IMR-90 (cell line): Measurements from ENCODE around the gene LINGO1. TPM values are rescaled to one million over a fixed set of nuclear protein-coding genes. Genes with fewer than 3 reads are reported as not detected.

ENCODE experiments used
- ATAC-seq: fragments of 200-7000 bp; cut with Tn5 transposase; 2 replicates; pipeline ENCODE4 v1.9.1; 2020; ENCODE audit warnings: low read depth, mild to moderate bottlenecking, moderate library complexity
- BruUV-seq: library from RNA; stranded (reverse); fragments of 400-500 nt; replicated peaks from 2 replicates; lab custom pipeline; 2021; lab: Mats Ljungman, UMichigan
- CTCF ChIA-PET: fragments of 300-600 bp; formaldehyde crosslinking; extraction: SDS; loops from one replicate; lab custom pipeline; 2021; ENCODE audit warnings: antibody characterized with exemption; lab: Yijun Ruan, JAX
- POLR2A ChIA-PET: fragments of 300-600 bp; sonication (Branson Sonifier 250); formaldehyde crosslinking; loops from one replicate; lab custom pipeline; 2022; ENCODE audit warnings: antibody characterized with exemption; ENCODE audit not compliant: unreplicated experiment; lab: Charles Lee
- DNase-seq: peaks from one replicate; pipeline ENCODE4 v3.0.0; 2013
- H2AFZ ChIP-seq: replicated peaks from 2 replicates; pipeline ENCODE3; 2013; ENCODE audit warnings: low read length, mild to moderate bottlenecking; ENCODE audit not compliant: poor library complexity
- H2AK5ac ChIP-seq: 2 replicates; pipeline ENCODE4 v1.6.1; 2013; ENCODE audit warnings: low read depth, low read length, inconsistent platforms
- H2AK9ac ChIP-seq: replicated peaks from 2 replicates; pipeline ENCODE3; 2013; ENCODE audit warnings: mild to moderate bottlenecking, low read depth, low read length, moderate library complexity; ENCODE audit not compliant: poor library complexity
- H2BK120ac ChIP-seq: 2 replicates; pipeline ENCODE4 v1.6.1; 2013; ENCODE audit warnings: low read depth, low read length, inconsistent platforms
- H2BK15ac ChIP-seq: 3 replicates; pipeline ENCODE4 v1.6.1; 2013; ENCODE audit warnings: low read depth, low read length, inconsistent platforms
- H2BK20ac ChIP-seq: 2 replicates; pipeline ENCODE4 v1.6.1; 2013; ENCODE audit warnings: low read depth, mild to moderate bottlenecking, inconsistent platforms, low read length, moderate library complexity
- H2BK5ac ChIP-seq: 2 replicates; pipeline ENCODE4 v1.6.1; 2013; ENCODE audit warnings: mild to moderate bottlenecking, low read depth, low read length, inconsistent platforms; ENCODE audit not compliant: poor library complexity, severe bottlenecking
- H3K14ac ChIP-seq: replicated peaks from 2 replicates; pipeline ENCODE4 v1.6.1; 2013; ENCODE audit warnings: low read depth, low read length, inconsistent platforms
- H3K18ac ChIP-seq: 2 replicates; pipeline ENCODE4 v1.6.1; 2013; ENCODE audit warnings: low read depth, low read length, control low read depth
- H3K23ac ChIP-seq: 2 replicates; pipeline ENCODE4 v1.6.1; 2013; ENCODE audit warnings: low read depth, low read length, inconsistent platforms
- H3K27ac ChIP-seq: 2 replicates; pipeline ENCODE4 v1.5.1; 2013; ENCODE audit warnings: mild to moderate bottlenecking, control low read depth, low read length; ENCODE audit not compliant: insufficient read depth
- H3K27me3 ChIP-seq: 2 replicates; pipeline ENCODE4 v1.6.1; 2013; ENCODE audit warnings: low read length; ENCODE audit not compliant: control insufficient read depth, insufficient read depth
- H3K36me3 ChIP-seq: 2 replicates; pipeline ENCODE4 v1.6.1; 2013; ENCODE audit warnings: low read length, mixed read lengths; ENCODE audit not compliant: control insufficient read depth, insufficient read depth
- H3K4ac ChIP-seq: 2 replicates; pipeline ENCODE4 v1.6.1; 2013; ENCODE audit warnings: low read depth, low read length, inconsistent platforms
- H3K4me1 ChIP-seq: 2 replicates; pipeline ENCODE4 v1.6.1; 2013; ENCODE audit warnings: low read length, mixed read lengths; ENCODE audit not compliant: control insufficient read depth, insufficient read depth
- H3K4me2 ChIP-seq: 2 replicates; pipeline ENCODE4 v1.6.1; 2013; ENCODE audit warnings: low read depth, mild to moderate bottlenecking, control low read depth, low read length, moderate library complexity
- H3K4me3 ChIP-seq: 2 replicates; pipeline ENCODE4 v1.5.1; 2013; ENCODE audit warnings: low read depth, mild to moderate bottlenecking, control low read depth, low read length, moderate library complexity; ENCODE audit not compliant: insufficient read depth
- H3K56ac ChIP-seq: 2 replicates; pipeline ENCODE4 v1.6.1; 2013; ENCODE audit warnings: low read length, inconsistent platforms; ENCODE audit not compliant: insufficient read depth; ENCODE audit errors: extremely low read depth
- H3K79me1 ChIP-seq, 2 experiments: 2 replicates each; pipeline ENCODE4 v1.6.1; 2013; ENCODE audit warnings: low read length in 2 of 2, inconsistent platforms in 1 of 2, low read depth in 1 of 2
- H3K9ac ChIP-seq: 2 replicates; pipeline ENCODE4 v1.6.1; 2013; ENCODE audit warnings: low read depth, low read length, control low read depth
- H3K9me1 ChIP-seq: 2 replicates; pipeline ENCODE4 v1.6.1; 2013; ENCODE audit warnings: low read length, inconsistent platforms; ENCODE audit not compliant: insufficient read depth
- H3K9me3 ChIP-seq: 2 replicates; pipeline ENCODE4 v1.6.1; 2013; ENCODE audit warnings: low read length; ENCODE audit not compliant: control insufficient read depth, insufficient read depth
- H4K20me1 ChIP-seq: 2 replicates; pipeline ENCODE4 v1.6.1; 2013; ENCODE audit warnings: low read length, inconsistent platforms; ENCODE audit not compliant: insufficient read depth
- H4K5ac ChIP-seq: 2 replicates; pipeline ENCODE4 v1.6.1; 2013; ENCODE audit warnings: mild to moderate bottlenecking, low read depth, low read length, control low read depth
- H4K8ac ChIP-seq, 2 experiments: 2 replicates each; pipeline ENCODE4 v1.6.1; 2013; ENCODE audit warnings: low read depth in 2 of 2, low read length in 2 of 2, control low read depth in 1 of 2, inconsistent platforms in 1 of 2
- H4K91ac ChIP-seq: 2 replicates; pipeline ENCODE4 v1.6.1; 2013; ENCODE audit warnings: low read depth, low read length, inconsistent platforms; ENCODE audit not compliant: insufficient read depth
- BHLHE40 ChIP-seq: fragments of 150-350 bp; IDR thresholded peaks from 2 replicates; pipeline ENCODE4 v1.6.1; 2016; ENCODE audit warnings: mild to moderate bottlenecking, low read depth, low read length
- CEBPB ChIP-seq: IDR thresholded peaks from 2 replicates; pipeline ENCODE4 v1.6.1; 2012; ENCODE audit warnings: low read depth, low read length, improper control_type of control experiment
- CHD1 ChIP-seq: IDR thresholded peaks from 2 replicates; pipeline ENCODE4 v1.6.1; 2012; ENCODE audit warnings: low read depth, low read length, improper control_type of control experiment
- MAFK ChIP-seq: IDR thresholded peaks from 2 replicates; pipeline ENCODE4 v1.6.1; 2012; ENCODE audit warnings: low read depth, low read length, improper control_type of control experiment
- MAZ ChIP-seq: IDR thresholded peaks from 2 replicates; pipeline ENCODE4 v1.6.1; 2012; ENCODE audit warnings: low read depth, mild to moderate bottlenecking, low read length, improper control_type of control experiment, moderate library complexity, borderline replicate concordance
- MXI1 ChIP-seq: IDR thresholded peaks from 2 replicates; pipeline ENCODE4 v1.6.1; 2012; ENCODE audit warnings: low read depth, mild to moderate bottlenecking, low read length, moderate library complexity, borderline replicate concordance
- NFE2L2 ChIP-seq: fragments of 150-350 bp; IDR thresholded peaks from 2 replicates; pipeline ENCODE4 v1.6.1; 2016; ENCODE audit warnings: low read depth, mild to moderate bottlenecking, low read length
- POLR2A ChIP-seq: IDR thresholded peaks from 2 replicates; pipeline ENCODE4 v1.6.1; 2012; ENCODE audit warnings: mild to moderate bottlenecking, low read depth, low read length
- RAD21 ChIP-seq: IDR thresholded peaks from 2 replicates; pipeline ENCODE4 v1.6.1; 2012; ENCODE audit warnings: low read length, improper control_type of control experiment
- RCOR1 ChIP-seq: IDR thresholded peaks from 2 replicates; pipeline ENCODE4 v1.6.1; 2012; ENCODE audit warnings: mild to moderate bottlenecking, low read length, improper control_type of control experiment; ENCODE audit not compliant: insufficient replicate concordance
- RFX5 ChIP-seq: IDR thresholded peaks from 2 replicates; pipeline ENCODE4 v1.8.0; 2012; ENCODE audit warnings: low read depth, mild to moderate bottlenecking, low read length, moderate library complexity
- SMC3 ChIP-seq: fragments of 150-350 bp; IDR thresholded peaks from 2 replicates; pipeline ENCODE4 v1.6.1; 2016; ENCODE audit warnings: low read depth, mild to moderate bottlenecking, antibody characterized with exemption, low read length, moderate library complexity
- USF2 ChIP-seq: fragments of 150-350 bp; IDR thresholded peaks from 2 replicates; pipeline ENCODE4 v1.6.1; 2017; ENCODE audit warnings: mild to moderate bottlenecking, antibody characterized with exemption, low read length, low read depth
- WGBS, 2 experiments: methylation state at CpG; one replicate each; pipeline versions ENCODE4 v1.1.5 to v1.1.7; 2013; ENCODE audit warnings: missing lambda C conversion rate in 2 of 2; ENCODE audit not compliant: insufficient read length in 1 of 2; ENCODE audit errors: extremely low coverage in 2 of 2; 5-methylcytosine and 5-hydroxymethylcytosine counted together
- dilution Hi-C: fragments of 300-500 bp; cut with HindIII; formaldehyde crosslinking; loops from one replicate; pipeline ENCODE4 v1.14.3; 2018; ENCODE audit warnings: low sequenced_read_pairs; ENCODE audit not compliant: unreplicated experiment
- in situ Hi-C: fragments of 300-500 bp; cut with MboI; formaldehyde crosslinking; loops from 3 replicates; pipeline ENCODE4 v1.14.3; 2019; ENCODE audit warnings: low sequenced_read_pairs, inconsistent platforms, mixed read lengths
- intact Hi-C: fragments of 100-400 bp; cut with micrococcal nuclease; formaldehyde crosslinking; loops from 2 replicates; pipeline ENCODE4 v1.10.0; 2022
- polyA plus RNA-seq, 3 experiments: library from polyadenylated mRNA; depleted of rRNA; stranded (reverse); fragments of >200 nt; gene quantifications; 2 replicates each; pipeline ENCODE4 v1.2.3, GENCODE V29; 2012; ENCODE audit warnings: low replicate concordance in 1 of 3
- total RNA-seq: library from RNA; depleted of rRNA; stranded (reverse); fragments of >200 nt; gene quantifications from 2 replicates; pipeline ENCODE4 v1.2.3, GENCODE V29; 2012
- TF ChIP-seq, protein P1 (sequence below): fragments of 150-350 bp; IDR thresholded peaks from 2 replicates; pipeline ENCODE4 v1.6.1; 2016; ENCODE audit warnings: low read depth, mild to moderate bottlenecking, low read length, moderate library complexity, borderline replicate concordance

Gene LINGO1
- total and polyA plus RNA-seq, 2 of the 4 experiments (the other 2 are of a cell fraction), result 0.05 TPM; not detected in 1

DNA sequence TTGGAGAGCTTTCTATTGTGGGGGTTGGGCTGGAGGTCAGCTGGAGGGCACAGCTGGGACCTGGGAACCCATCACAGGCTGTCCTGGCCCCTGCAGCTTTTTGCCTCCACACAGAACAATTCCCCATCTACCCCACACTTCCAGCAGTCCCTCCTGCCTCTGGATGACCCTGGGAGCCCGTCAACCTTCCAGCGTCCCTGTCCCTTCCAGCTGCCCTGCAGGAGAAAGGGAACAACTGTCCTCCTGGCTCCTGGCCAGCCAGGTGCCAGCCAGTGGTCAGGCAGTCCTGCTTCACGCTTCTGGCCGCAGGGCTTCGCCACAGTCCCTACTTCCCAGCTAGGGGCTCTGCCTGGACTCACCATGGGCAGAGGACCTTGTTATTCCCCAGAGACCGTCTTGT, 27.2 kb downstream of the LINGO1 start:
- H3K56ac ChIP-seq, result no peak overlapping the region
- H3K4ac ChIP-seq, result no peak overlapping the region
- H4K8ac ChIP-seq, result no peak overlapping the region
- H2BK120ac ChIP-seq, result no peak overlapping the region
- in situ Hi-C loops, result no loop called here
- no peak overlapping the region for H3K27ac ChIP-seq
- no peak overlapping the region for H2BK20ac ChIP-seq
- no peaks in the 10 kb centered on the region for H4K20me1 ChIP-seq
- no peak overlapping the region for H3K4me2 ChIP-seq
- intact Hi-C loops, result no loop called here
- dilution Hi-C loops, result no loop called here
- 0 out of 2 replicates have a peak, but pooled peaks cover 5% of the 10 kb centered on the region for H3K4me1 ChIP-seq
- ATAC-seq (no peak), DNase-seq (no peak)
- H2AK5ac ChIP-seq, result no peak overlapping the region
- WGBS, 2 experiments, result no CpG with 5 or more reads among the region's 6 CpGs
- no peak overlapping the region for H2BK15ac ChIP-seq
- H4K91ac ChIP-seq, result no peak overlapping the region
- no peaks in the 10 kb centered on the region for H3K9me1 ChIP-seq
- H3K14ac ChIP-seq, result no peak overlapping the region
- H4K5ac ChIP-seq, result no peak overlapping the region
- H3K9ac ChIP-seq, result no peak overlapping the region
- TF ChIP-seq, protein P1, sequence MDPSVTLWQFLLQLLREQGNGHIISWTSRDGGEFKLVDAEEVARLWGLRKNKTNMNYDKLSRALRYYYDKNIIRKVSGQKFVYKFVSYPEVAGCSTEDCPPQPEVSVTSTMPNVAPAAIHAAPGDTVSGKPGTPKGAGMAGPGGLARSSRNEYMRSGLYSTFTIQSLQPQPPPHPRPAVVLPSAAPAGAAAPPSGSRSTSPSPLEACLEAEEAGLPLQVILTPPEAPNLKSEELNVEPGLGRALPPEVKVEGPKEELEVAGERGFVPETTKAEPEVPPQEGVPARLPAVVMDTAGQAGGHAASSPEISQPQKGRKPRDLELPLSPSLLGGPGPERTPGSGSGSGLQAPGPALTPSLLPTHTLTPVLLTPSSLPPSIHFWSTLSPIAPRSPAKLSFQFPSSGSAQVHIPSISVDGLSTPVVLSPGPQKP, result no peak
- TF ChIP-seq MXI1 (no peak), NFE2L2 (no peak), CHD1 (no peak), RAD21 (no peak), POLR2A (no peak), CEBPB (no peak), RFX5 (no peak), MAFK (no peak), USF2 (no peak), RCOR1 (no peak), BHLHE40 (no peak), SMC3 (no peak), MAZ (no peak)
- H2BK5ac ChIP-seq, result no peak overlapping the region
- no peaks in the 10 kb centered on the region for H3K9me3 ChIP-seq
- H3K27me3 ChIP-seq, result peaks cover 23% of the 10 kb centered on the region
- H3K36me3 ChIP-seq, result no peaks in the 10 kb centered on the region
- ChIA-PET POLR2A (no interaction called here), CTCF (interaction anchor here (0.7 kb wide), 1 partner anchor 428 kb away, joined by 3 read pairs; no protein-coding TSS in a partner anchor)
- H3K79me1 ChIP-seq, result no peaks in the 10 kb centered on the region
- BruUV-seq, result no TSS peak
- no peak overlapping the region for H3K18ac ChIP-seq
- H3K4me3 ChIP-seq, result no peak overlapping the region
- H2AK9ac ChIP-seq, result no peak overlapping the region
- H3K23ac ChIP-seq, result no peak overlapping the region
- no peak overlapping the region for H2AFZ ChIP-seq
